Stimulated activated CD4-positive, alpha-beta T cell treated with anti-CD3 and anti-CD28 coated beads, Interleukin-12 subunit alpha, Interleukin-12 subunit beta, amount 100 ng/mL, for 24 hours (primary cell): Measurements from ENCODE around the gene KRTAP10-10.
"Not testable (repeated sequence)": the region's sequence is repeated elsewhere in the genome, so short reads cannot be mapped to it uniquely, and the experiment has no call there.

Source experiments
- DNase-seq, 2 experiments: peaks; one replicate each; pipeline ENCODE4 v3.0.0-alpha.2; 2020; ENCODE audit warnings: low read depth in 2 of 2

KRTAP10-10 gene

GRCh38 chr21:44681861-44682579, 44.9 kb downstream of the KRTAP10-10 start, which contains the start of gene KRTAP12-1:
KRTAP12-1 (minus strand) TSS chr21:44682163; CDS start chr21:44682123, 40 bp downstream.
- no peak for DNase-seq

GRCh38 chr21:44682580-44683151, 45.5 kb downstream of the KRTAP10-10 start:
- DNase-seq, result no peak

- DNase-seq, result no peak
These were observed 46.9 kb downstream of the KRTAP10-10 start for GRCh38 chr21:44684077-44684476.

- no peak for DNase-seq
These were observed 47.3 kb downstream of the KRTAP10-10 start for GRCh38 chr21:44684483-44684882.

- DNase-seq, result not testable (repeated sequence)
These were observed 47.9 kb downstream of the KRTAP10-10 start for GRCh38 chr21:44685050-44685449.

- DNase-seq, result no peak
These were observed 49.0 kb downstream of the KRTAP10-10 start for GRCh38 chr21:44686000-44686781.

- no peak for DNase-seq
These were observed 49.8 kb downstream of the KRTAP10-10 start for GRCh38 chr21:44686843-44687561.

- DNase-seq, result no peak
These were observed 50.5 kb downstream of the KRTAP10-10 start for GRCh38 chr21:44687671-44688070.
